ENCODE measurements around the gene MCM7. TPM values are rescaled to one million over a fixed set of nuclear protein-coding genes. Genes with fewer than 3 reads are reported as not detected.

Gene MCM7
- total and polyA plus RNA-seq, 10 of the 15 experiments (the other 5 are each of a cell fraction or from before 2014, with no cell fraction given): 183 to 383 (median 244) TPM

DNA sequence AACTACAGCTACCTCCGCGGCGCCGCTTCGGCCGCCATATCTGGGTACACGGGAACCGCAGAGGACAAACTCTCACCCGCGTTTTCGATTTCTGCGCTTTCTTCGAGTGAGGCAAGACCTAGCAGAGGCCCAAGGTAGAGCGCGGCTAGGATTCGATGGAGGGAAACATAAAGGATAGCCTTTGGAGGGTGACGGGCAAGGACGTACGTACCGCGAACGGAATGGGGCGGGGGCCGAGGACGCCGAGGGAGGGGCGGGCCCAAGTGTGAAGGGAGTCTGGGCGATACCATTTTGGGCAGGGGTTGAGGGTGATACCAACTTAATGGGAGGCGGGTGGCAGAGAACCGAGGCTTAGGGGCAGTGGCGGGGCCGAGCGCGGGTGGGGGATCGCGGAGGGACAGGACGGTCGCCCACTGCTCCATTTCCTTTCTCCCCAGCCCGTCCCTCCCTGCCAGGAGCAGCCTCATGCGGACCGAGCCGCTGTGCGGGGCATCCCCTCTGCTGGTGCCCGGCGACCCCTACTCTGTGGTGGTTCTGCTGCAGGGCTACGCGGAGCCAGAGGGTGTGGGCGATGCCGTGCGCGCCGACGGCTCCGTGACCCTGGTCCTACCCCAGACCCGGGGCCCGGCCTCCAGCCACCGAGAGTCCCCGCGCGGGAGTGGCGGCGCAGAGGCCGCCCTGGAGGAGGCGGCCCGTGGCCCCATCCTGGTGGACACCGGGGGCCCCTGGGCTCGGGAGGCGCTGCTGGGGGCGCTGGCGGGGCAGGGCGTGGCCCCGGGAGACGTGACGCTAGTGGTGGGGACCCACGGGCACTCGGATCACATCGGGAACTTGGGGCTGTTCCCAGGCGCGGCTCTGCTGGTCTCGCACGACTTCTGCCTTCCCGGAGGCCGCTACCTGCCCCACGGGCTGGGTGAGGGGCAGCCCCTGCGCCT is 26.0 kb upstream of the MCM7 start, which contains the start of gene MBLAC1 (continued):
- TF ChIP-seq MEF2A (IDR thresholded peaks at IDR 0.05; ENCODE audit: insufficient read depth, low read depth, low read length): no peak
- TF ChIP-seq, protein P1, sequence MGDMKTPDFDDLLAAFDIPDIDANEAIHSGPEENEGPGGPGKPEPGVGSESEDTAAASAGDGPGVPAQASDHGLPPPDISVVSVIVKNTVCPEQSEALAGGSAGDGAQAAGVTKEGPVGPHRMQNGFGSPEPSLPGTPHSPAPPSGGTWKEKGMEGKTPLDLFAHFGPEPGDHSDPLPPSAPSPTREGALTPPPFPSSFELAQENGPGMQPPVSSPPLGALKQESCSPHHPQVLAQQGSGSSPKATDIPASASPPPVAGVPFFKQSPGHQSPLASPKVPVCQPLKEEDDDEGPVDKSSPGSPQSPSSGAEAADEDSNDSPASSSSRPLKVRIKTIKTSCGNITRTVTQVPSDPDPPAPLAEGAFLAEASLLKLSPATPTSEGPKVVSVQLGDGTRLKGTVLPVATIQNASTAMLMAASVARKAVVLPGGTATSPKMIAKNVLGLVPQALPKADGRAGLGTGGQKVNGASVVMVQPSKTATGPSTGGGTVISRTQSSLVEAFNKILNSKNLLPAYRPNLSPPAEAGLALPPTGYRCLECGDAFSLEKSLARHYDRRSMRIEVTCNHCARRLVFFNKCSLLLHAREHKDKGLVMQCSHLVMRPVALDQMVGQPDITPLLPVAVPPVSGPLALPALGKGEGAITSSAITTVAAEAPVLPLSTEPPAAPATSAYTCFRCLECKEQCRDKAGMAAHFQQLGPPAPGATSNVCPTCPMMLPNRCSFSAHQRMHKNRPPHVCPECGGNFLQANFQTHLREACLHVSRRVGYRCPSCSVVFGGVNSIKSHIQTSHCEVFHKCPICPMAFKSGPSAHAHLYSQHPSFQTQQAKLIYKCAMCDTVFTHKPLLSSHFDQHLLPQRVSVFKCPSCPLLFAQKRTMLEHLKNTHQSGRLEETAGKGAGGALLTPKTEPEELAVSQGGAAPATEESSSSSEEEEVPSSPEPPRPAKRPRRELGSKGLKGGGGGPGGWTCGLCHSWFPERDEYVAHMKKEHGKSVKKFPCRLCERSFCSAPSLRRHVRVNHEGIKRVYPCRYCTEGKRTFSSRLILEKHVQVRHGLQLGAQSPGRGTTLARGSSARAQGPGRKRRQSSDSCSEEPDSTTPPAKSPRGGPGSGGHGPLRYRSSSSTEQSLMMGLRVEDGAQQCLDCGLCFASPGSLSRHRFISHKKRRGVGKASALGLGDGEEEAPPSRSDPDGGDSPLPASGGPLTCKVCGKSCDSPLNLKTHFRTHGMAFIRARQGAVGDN (IDR thresholded peaks at IDR 0.05): no peak; the same call in 1 of the 2 replicates
- no peak for TF ChIP-seq RFX5 (IDR thresholded peaks at IDR 0.05; ENCODE audit: low read depth, low read length)
- TF ChIP-seq KLF5 (IDR thresholded peaks at IDR 0.05; ENCODE audit: partially characterized antibody): peak; percentile 93
- TF ChIP-seq HCFC1 (IDR thresholded peaks at IDR 0.05; ENCODE audit: low read length): peak; percentile 17; the same call in 1 of the 2 replicates
- TF ChIP-seq TCF7 (IDR thresholded peaks at IDR 0.05; ENCODE audit: borderline replicate concordance): no peak
- TF ChIP-seq NFIC (IDR thresholded peaks at IDR 0.05; ENCODE audit: low read depth, low read length): 0 out of 2 replicates have a peak, but pooled peaks have one; percentile 26
- peak; percentile 96 for TF ChIP-seq PML (IDR thresholded peaks at IDR 0.05; ENCODE audit: low read length)
- TF ChIP-seq ATF7 (IDR thresholded peaks at IDR 0.05; ENCODE audit: low read depth): peak; percentile 99
- no peak for TF ChIP-seq EZH2 (IDR thresholded peaks at IDR 0.05; ENCODE audit: borderline replicate concordance, control insufficient read depth, low read depth, low read length)
- TF ChIP-seq SMARCA5 (IDR thresholded peaks at IDR 0.05): peak; percentile 75
- no peak for TF ChIP-seq RAD21 (IDR thresholded peaks at IDR 0.05; ENCODE audit: insufficient read depth, low read depth, low read length)
- TF ChIP-seq, protein P2, sequence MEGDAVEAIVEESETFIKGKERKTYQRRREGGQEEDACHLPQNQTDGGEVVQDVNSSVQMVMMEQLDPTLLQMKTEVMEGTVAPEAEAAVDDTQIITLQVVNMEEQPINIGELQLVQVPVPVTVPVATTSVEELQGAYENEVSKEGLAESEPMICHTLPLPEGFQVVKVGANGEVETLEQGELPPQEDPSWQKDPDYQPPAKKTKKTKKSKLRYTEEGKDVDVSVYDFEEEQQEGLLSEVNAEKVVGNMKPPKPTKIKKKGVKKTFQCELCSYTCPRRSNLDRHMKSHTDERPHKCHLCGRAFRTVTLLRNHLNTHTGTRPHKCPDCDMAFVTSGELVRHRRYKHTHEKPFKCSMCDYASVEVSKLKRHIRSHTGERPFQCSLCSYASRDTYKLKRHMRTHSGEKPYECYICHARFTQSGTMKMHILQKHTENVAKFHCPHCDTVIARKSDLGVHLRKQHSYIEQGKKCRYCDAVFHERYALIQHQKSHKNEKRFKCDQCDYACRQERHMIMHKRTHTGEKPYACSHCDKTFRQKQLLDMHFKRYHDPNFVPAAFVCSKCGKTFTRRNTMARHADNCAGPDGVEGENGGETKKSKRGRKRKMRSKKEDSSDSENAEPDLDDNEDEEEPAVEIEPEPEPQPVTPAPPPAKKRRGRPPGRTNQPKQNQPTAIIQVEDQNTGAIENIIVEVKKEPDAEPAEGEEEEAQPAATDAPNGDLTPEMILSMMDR (IDR thresholded peaks at IDR 0.05 in 2 of 3, conservative IDR thresholded peaks at IDR 0.05 in 1 of 3; ENCODE audit: control insufficient read depth in 2 of 3, extremely low read depth in 1 of 3, insufficient read depth in 1 of 3, low read depth in 3 of 3, low read length in 3 of 3): 0 out of 6 replicates have a peak, but pooled peaks of 1 of the 3 experiments have one; percentile 1
- TF ChIP-seq ZBED1 (IDR thresholded peaks at IDR 0.05; ENCODE audit: borderline replicate concordance): peak; percentile 76; the same call in 1 of the 2 replicates
- TF ChIP-seq FOXK2 (IDR thresholded peaks at IDR 0.05): peak; percentile 97
- TF ChIP-seq POLR2AphosphoS2 (IDR thresholded peaks at IDR 0.05; ENCODE audit: low read depth, low read length): peak; percentile 86
- TF ChIP-seq, protein P3, sequence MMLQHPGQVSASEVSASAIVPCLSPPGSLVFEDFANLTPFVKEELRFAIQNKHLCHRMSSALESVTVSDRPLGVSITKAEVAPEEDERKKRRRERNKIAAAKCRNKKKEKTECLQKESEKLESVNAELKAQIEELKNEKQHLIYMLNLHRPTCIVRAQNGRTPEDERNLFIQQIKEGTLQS (IDR thresholded peaks at IDR 0.05; ENCODE audit: borderline replicate concordance, extremely low read depth, low read depth, low read length): no peak
- TF ChIP-seq SIN3A (IDR thresholded peaks at IDR 0.05; ENCODE audit: low read depth, low read length): 0 out of 2 replicates have a peak, but pooled peaks have one; percentile 23
- TF ChIP-seq SREBF1 (IDR thresholded peaks at IDR 0.05; ENCODE audit: low read length): peak; percentile 94
- peak; percentile 86 for TF ChIP-seq NBN (IDR thresholded peaks at IDR 0.05)
- TF ChIP-seq, protein P4, sequence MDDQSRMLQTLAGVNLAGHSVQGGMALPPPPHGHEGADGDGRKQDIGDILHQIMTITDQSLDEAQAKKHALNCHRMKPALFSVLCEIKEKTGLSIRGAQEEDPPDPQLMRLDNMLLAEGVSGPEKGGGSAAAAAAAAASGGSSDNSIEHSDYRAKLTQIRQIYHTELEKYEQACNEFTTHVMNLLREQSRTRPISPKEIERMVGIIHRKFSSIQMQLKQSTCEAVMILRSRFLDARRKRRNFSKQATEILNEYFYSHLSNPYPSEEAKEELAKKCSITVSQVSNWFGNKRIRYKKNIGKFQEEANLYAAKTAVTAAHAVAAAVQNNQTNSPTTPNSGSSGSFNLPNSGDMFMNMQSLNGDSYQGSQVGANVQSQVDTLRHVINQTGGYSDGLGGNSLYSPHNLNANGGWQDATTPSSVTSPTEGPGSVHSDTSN (IDR thresholded peaks at IDR 0.05; ENCODE audit: insufficient replicate concordance, low read depth, low read length): peak; percentile 21
